ENCODE measurements around the gene FKBP14. TPM values are rescaled to one million over a fixed set of nuclear protein-coding genes. Genes with fewer than 3 reads are reported as not detected.

The FKBP14 gene
- total RNA-seq, 1 donor from 2014 or later: 25.6 TPM

GRCh38 chr7:30019960-30020359, 6.5 kb downstream of the FKBP14 start:
- Mint-ChIP-seq H3K4me1 (ENCODE audit: low read depth) (peaks cover 2% of the 10 kb centered on the region), H3K4me3 (ENCODE audit: low read depth) (no peak overlapping the region), H3K27ac (no peak overlapping the region), H3K27me3 (no peaks in the 10 kb centered on the region), H3K36me3 (ENCODE audit: insufficient read depth) (peaks cover 7% of the 10 kb centered on the region), H3K9me3 (ENCODE audit: low read depth) (no peaks in the 10 kb centered on the region)
- no peak for TF ChIP-seq CTCF (IDR thresholded peaks at IDR 0.05; ENCODE audit: unreplicated experiment)
- DNase-seq (ENCODE audit: low spot score, unreplicated experiment): no peak

- peaks cover 2% of the 10 kb centered on the region for H3K4me1 Mint-ChIP-seq (ENCODE audit: low read depth)
- no peak for DNase-seq (ENCODE audit: low spot score, unreplicated experiment)
- no peak overlapping the region for H3K4me3 Mint-ChIP-seq (ENCODE audit: low read depth)
- no peak for TF ChIP-seq CTCF (IDR thresholded peaks at IDR 0.05; ENCODE audit: unreplicated experiment)
- no peak overlapping the region for H3K27ac Mint-ChIP-seq
- H3K27me3 Mint-ChIP-seq: no peaks in the 10 kb centered on the region
- peaks cover 10% of the 10 kb centered on the region for H3K36me3 Mint-ChIP-seq (ENCODE audit: insufficient read depth)
- H3K9me3 Mint-ChIP-seq (ENCODE audit: low read depth): no peaks in the 10 kb centered on the region
Observed at GRCh38 chr7:30019387-30019786, 7.1 kb downstream of the FKBP14 start.

GRCh38 chr7:30018451-30018850, 8.1 kb downstream of the FKBP14 start:
- DNase-seq (ENCODE audit: low spot score, unreplicated experiment): no peak
- peaks cover 12% of the 10 kb centered on the region for H3K36me3 Mint-ChIP-seq (ENCODE audit: insufficient read depth)
- H3K4me1 Mint-ChIP-seq (ENCODE audit: low read depth): peaks cover 2% of the 10 kb centered on the region
- H3K4me3 Mint-ChIP-seq (ENCODE audit: low read depth): no peak overlapping the region
- no peaks in the 10 kb centered on the region for H3K27me3 Mint-ChIP-seq
- H3K27ac Mint-ChIP-seq: no peak overlapping the region
- H3K9me3 Mint-ChIP-seq (ENCODE audit: low read depth): no peaks in the 10 kb centered on the region
- TF ChIP-seq CTCF (IDR thresholded peaks at IDR 0.05; ENCODE audit: unreplicated experiment): no peak

- no peak for TF ChIP-seq CTCF (IDR thresholded peaks at IDR 0.05; ENCODE audit: unreplicated experiment)
- Mint-ChIP-seq H3K4me3 (ENCODE audit: low read depth) (no peak overlapping the region), H3K27ac (no peak overlapping the region), H3K9me3 (ENCODE audit: low read depth) (no peaks in the 10 kb centered on the region), H3K4me1 (ENCODE audit: low read depth) (peaks cover 5% of the 10 kb centered on the region), H3K27me3 (no peaks in the 10 kb centered on the region), H3K36me3 (ENCODE audit: insufficient read depth) (peaks cover 10% of the 10 kb centered on the region)
- no peak for DNase-seq (ENCODE audit: low spot score, unreplicated experiment)
Observed at GRCh38 chr7:30012757-30013156, 13.7 kb downstream of the FKBP14 start.

GRCh38 chr7:30010021-30010420, 16.5 kb downstream of the FKBP14 start:
- TF ChIP-seq CTCF (IDR thresholded peaks at IDR 0.05; ENCODE audit: unreplicated experiment): no peak
- DNase-seq (ENCODE audit: low spot score, unreplicated experiment): no peak
- H3K27ac Mint-ChIP-seq: no peak overlapping the region
- H3K4me3 Mint-ChIP-seq (ENCODE audit: low read depth): no peak overlapping the region
- peaks cover 7% of the 10 kb centered on the region for H3K36me3 Mint-ChIP-seq (ENCODE audit: insufficient read depth)
- no peaks in the 10 kb centered on the region for H3K27me3 Mint-ChIP-seq
- peaks cover 5% of the 10 kb centered on the region for H3K4me1 Mint-ChIP-seq (ENCODE audit: low read depth)
- H3K9me3 Mint-ChIP-seq (ENCODE audit: low read depth): no peaks in the 10 kb centered on the region

Measured in progenitor cell of endocrine pancreas (in vitro differentiated cells).